HepG2 (cell line): ENCODE data around the gene HYAL1. TPM values are rescaled to one million over a fixed set of nuclear protein-coding genes. Genes with fewer than 3 reads are reported as not detected.

Experiments
- BRCA1 ChIP-seq: sonication (generic); formaldehyde crosslinking; IDR thresholded peaks from 2 replicates; pipeline ENCODE4 v1.4.0; 2020; ENCODE audit warnings: missing genetic modification reagents
- CEBPB ChIP-seq: IDR thresholded peaks from 2 replicates; pipeline ENCODE4 v1.6.1; 2011; ENCODE audit warnings: low read depth, low read length, improper control_type of control experiment, borderline replicate concordance
- HCFC1 ChIP-seq: fragments of 150-350 bp; IDR thresholded peaks from 2 replicates; pipeline ENCODE4 v1.6.1; 2014; ENCODE audit warnings: low read depth, low read length
- KDM3A ChIP-seq: IDR thresholded peaks from 2 replicates; pipeline ENCODE4 v1.6.1; 2018; ENCODE audit warnings: low read depth, missing compliant biosample characterization
- MED8 ChIP-seq: sonication (generic); formaldehyde crosslinking; IDR thresholded peaks from 2 replicates; pipeline ENCODE4 v1.8.1; 2023; ENCODE audit warnings: mild to moderate bottlenecking, missing genetic modification reagents; ENCODE audit not compliant: insufficient replicate concordance
- MXI1 ChIP-seq: IDR thresholded peaks from 3 replicates; pipeline ENCODE4 v1.6.1; 2012; ENCODE audit warnings: low read depth, low read length, inconsistent platforms, borderline replicate concordance
- NFIB ChIP-seq: sonication (generic); formaldehyde crosslinking; IDR thresholded peaks from 2 replicates; pipeline ENCODE4 v1.9.0; 2021; ENCODE audit warnings: missing genetic modification reagents, mild to moderate bottlenecking, borderline replicate concordance
- NR2F1 ChIP-seq, 2 experiments: fragments of 450-650 bp in 1 of 2; formaldehyde crosslinking in 1 of 2; IDR thresholded peaks; 2 replicates each; pipeline versions ENCODE4 v1.5.0 to v1.6.1; 2016 to 2020; ENCODE audit warnings: mild to moderate bottlenecking in 1 of 2, missing compliant biosample characterization in 1 of 2, missing genetic modification reagents in 1 of 2, moderate library complexity in 1 of 2
- RARA ChIP-seq: IDR thresholded peaks from 2 replicates; pipeline ENCODE4 v1.6.1; 2016; ENCODE audit warnings: missing genetic modification reagents, missing compliant biosample characterization
- RXRA ChIP-seq: sonication (generic); formaldehyde crosslinking; IDR thresholded peaks from 2 replicates; pipeline ENCODE4 v1.5.1; 2020; ENCODE audit warnings: missing genetic modification reagents
- SIN3A ChIP-seq: IDR thresholded peaks from 2 replicates; pipeline ENCODE4 v1.6.1; 2011; ENCODE audit warnings: low read depth, mild to moderate bottlenecking, control low read depth, low read length, borderline replicate concordance
- SRSF1 ChIP-seq: fragments of 200-400 bp; formaldehyde crosslinking; optimal IDR thresholded peaks from 2 replicates; pipeline ENCODE3; 2017; ENCODE audit warnings: mild to moderate bottlenecking, low read depth, low read length, moderate library complexity
- TRIM24 ChIP-seq: sonication (generic); formaldehyde crosslinking; IDR thresholded peaks from 2 replicates; pipeline ENCODE4 v1.8.0; 2022; ENCODE audit warnings: mild to moderate bottlenecking, missing genetic modification reagents
- ZNF3 ChIP-seq: IDR thresholded peaks from 2 replicates; pipeline ENCODE4 v1.7.0; 2017; ENCODE audit warnings: inconsistent platforms
- ZNF317 ChIP-seq: sonication (generic); formaldehyde crosslinking; IDR thresholded peaks from 2 replicates; pipeline ENCODE4 v1.5.0; 2020; ENCODE audit warnings: mild to moderate bottlenecking, missing genetic modification reagents
- ZNF329 ChIP-seq: sonication (generic); formaldehyde crosslinking; IDR thresholded peaks from 2 replicates; pipeline ENCODE4 v1.9.0; 2021; ENCODE audit warnings: low read depth, mild to moderate bottlenecking, missing genetic modification reagents
- ZNF354B ChIP-seq: sonication (generic); formaldehyde crosslinking; IDR thresholded peaks from 2 replicates; pipeline ENCODE4 v1.8.0; 2022; ENCODE audit warnings: mild to moderate bottlenecking, missing genetic modification reagents
- ZNF431 ChIP-seq: sonication (generic); formaldehyde crosslinking; IDR thresholded peaks from 2 replicates; pipeline ENCODE4 v1.9.0; 2022; ENCODE audit warnings: missing genetic modification reagents, low read depth, mild to moderate bottlenecking, borderline replicate concordance
- ZNF570 ChIP-seq: sonication (generic); formaldehyde crosslinking; IDR thresholded peaks from 2 replicates; pipeline ENCODE4 v1.4.0; 2020; ENCODE audit warnings: mild to moderate bottlenecking, missing genetic modification reagents, borderline replicate concordance
- ZNF672 ChIP-seq: sonication (generic); formaldehyde crosslinking; IDR thresholded peaks from 2 replicates; pipeline ENCODE4 v1.8.1; 2022; ENCODE audit warnings: missing genetic modification reagents
- ZNF7 ChIP-seq: IDR thresholded peaks from 2 replicates; pipeline ENCODE4 v1.6.1; 2016; ENCODE audit warnings: missing biosample characterization, missing genetic modification reagents
- polyA plus RNA-seq, 8 experiments: library from polyadenylated mRNA; depleted of rRNA in 3 of 8; stranded (reverse) in 7 of 8; unstranded in 1 of 8; fragments of >200 nt; fragmentation: Illumina TruSeq in 4 of 8; extraction: Trizol in 4 of 8; gene quantifications; 2 replicates each; pipeline versions ENCODE4 v1.2.1 to v1.2.3, GENCODE V29; 2011 to 2016; ENCODE audit warnings: low read depth in 4 of 8, missing spikeins in 1 of 8, mixed read lengths in 1 of 8; ENCODE audit not compliant: insufficient read depth in 1 of 8
- total RNA-seq, 5 experiments: library from RNA; depleted of rRNA; stranded (reverse); fragments of >200 nt; fragmentation: Illumina TruSeq; extraction: Trizol; gene quantifications; 2 replicates each; pipeline ENCODE4 v1.2.3, GENCODE V29; 2016; ENCODE audit warnings: low read depth in 1 of 5
- TF ChIP-seq, protein P1 (sequence below): sonication (generic); formaldehyde crosslinking; IDR thresholded peaks from 2 replicates; pipeline ENCODE4 v1.5.1; 2020; ENCODE audit warnings: missing genetic modification reagents, mild to moderate bottlenecking, borderline replicate concordance
- TF ChIP-seq, protein P2 (sequence below): sonication (generic); formaldehyde crosslinking; IDR thresholded peaks from 2 replicates; pipeline ENCODE4 v1.4.0; 2020; ENCODE audit warnings: missing genetic modification reagents
- TF ChIP-seq, protein P3 (sequence below): IDR thresholded peaks from 2 replicates; pipeline ENCODE4 v1.6.1; 2012; ENCODE audit warnings: low read depth, low read length, improper control_type of control experiment
- TF ChIP-seq, protein P4 (sequence below): sonication (generic); formaldehyde crosslinking; IDR thresholded peaks from 2 replicates; pipeline ENCODE4 v1.5.1; 2020; ENCODE audit warnings: mild to moderate bottlenecking, missing genetic modification reagents

The HYAL1 gene
- total and polyA plus RNA-seq, 2 of the 13 experiments (the other 11 are each of a cell fraction or from before 2014, with no cell fraction given) = 76.5 to 193 TPM

DNA sequence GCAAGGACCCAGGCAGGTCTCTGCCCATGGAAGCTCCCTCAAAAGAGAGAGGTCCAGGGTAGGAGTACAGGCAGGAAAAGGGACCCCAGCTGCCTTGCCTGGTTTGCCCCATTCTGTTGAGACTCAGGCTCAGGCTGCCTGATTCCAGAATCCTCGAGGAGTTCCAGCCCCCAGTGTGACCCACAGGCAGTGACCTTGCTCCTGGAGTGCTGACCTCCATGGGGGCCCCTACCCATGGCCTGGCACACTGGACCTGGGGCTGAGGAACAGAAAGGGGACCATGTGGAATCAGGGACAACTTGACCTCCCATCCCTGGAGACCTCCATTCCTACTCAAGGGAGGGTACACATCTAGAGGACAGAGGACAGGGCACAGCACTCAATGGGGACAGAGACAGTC is 37.8 kb downstream of the HYAL1 start (continued):
- TF ChIP-seq, protein P1, sequence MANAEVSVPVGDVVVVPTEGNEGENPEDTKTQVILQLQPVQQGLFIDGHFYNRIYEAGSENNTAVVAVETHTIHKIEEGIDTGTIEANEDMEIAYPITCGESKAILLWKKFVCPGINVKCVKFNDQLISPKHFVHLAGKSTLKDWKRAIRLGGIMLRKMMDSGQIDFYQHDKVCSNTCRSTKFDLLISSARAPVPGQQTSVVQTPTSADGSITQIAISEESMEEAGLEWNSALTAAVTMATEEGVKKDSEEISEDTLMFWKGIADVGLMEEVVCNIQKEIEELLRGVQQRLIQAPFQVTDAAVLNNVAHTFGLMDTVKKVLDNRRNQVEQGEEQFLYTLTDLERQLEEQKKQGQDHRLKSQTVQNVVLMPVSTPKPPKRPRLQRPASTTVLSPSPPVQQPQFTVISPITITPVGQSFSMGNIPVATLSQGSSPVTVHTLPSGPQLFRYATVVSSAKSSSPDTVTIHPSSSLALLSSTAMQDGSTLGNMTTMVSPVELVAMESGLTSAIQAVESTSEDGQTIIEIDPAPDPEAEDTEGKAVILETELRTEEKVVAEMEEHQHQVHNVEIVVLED (CRISPR knock-in tag) = 0 out of 2 replicates have a peak, but pooled peaks have one; percentile 34
- TF ChIP-seq ZNF3 (CRISPR knock-in tag) (no peak), ZNF317 (CRISPR knock-in tag) (no peak), CEBPB (no peak), ZNF672 (no peak), TRIM24 (CRISPR knock-in tag) (no peak), ZNF329 (CRISPR knock-in tag) (no peak), SIN3A (no peak), ZNF7 (CRISPR knock-in tag) (no peak), ZNF354B (CRISPR knock-in tag) (no peak), MED8 (CRISPR knock-in tag) (no peak), BRCA1 (CRISPR knock-in tag) (no peak), KDM3A (CRISPR knock-in tag) (no peak), SRSF1 (peak; percentile 4), NFIB (CRISPR knock-in tag) (no peak), RARA (CRISPR knock-in tag) (no peak), ZNF431 (CRISPR knock-in tag) (no peak), HCFC1 (no peak), NR2F1 (CRISPR knock-in tag; IDR thresholded peaks at IDR 0.05) (no peak), MXI1 (no peak), RXRA (no peak), ZNF570 (CRISPR knock-in tag) (no peak)
- TF ChIP-seq, protein P2, sequence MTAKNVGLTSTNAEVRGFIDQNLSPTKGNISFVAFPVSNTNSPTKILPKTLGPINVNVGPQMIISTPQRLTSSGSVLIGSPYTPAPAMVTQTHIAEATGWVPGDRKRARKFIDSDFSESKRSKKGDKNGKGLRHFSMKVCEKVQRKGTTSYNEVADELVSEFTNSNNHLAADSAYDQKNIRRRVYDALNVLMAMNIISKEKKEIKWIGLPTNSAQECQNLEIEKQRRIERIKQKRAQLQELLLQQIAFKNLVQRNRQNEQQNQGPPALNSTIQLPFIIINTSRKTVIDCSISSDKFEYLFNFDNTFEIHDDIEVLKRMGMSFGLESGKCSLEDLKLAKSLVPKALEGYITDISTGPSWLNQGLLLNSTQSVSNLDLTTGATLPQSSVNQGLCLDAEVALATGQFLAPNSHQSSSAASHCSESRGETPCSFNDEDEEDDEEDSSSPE (CRISPR knock-in tag) = no peak
- TF ChIP-seq, protein P3, sequence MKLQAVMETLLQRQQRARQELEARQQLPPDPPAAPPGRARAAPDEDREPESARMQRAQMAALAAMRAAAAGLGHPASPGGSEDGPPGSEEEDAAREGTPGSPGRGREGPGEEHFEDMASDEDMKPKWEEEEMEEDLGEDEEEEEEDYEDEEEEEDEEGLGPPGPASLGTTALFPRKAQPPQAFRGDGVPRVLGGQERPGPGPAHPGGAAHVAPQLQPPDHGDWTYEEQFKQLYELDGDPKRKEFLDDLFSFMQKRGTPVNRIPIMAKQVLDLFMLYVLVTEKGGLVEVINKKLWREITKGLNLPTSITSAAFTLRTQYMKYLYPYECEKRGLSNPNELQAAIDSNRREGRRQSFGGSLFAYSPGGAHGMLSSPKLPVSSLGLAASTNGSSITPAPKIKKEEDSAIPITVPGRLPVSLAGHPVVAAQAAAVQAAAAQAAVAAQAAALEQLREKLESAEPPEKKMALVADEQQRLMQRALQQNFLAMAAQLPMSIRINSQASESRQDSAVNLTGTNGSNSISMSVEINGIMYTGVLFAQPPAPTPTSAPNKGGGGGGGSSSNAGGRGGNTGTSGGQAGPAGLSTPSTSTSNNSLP = no peak
- TF ChIP-seq, protein P4, sequence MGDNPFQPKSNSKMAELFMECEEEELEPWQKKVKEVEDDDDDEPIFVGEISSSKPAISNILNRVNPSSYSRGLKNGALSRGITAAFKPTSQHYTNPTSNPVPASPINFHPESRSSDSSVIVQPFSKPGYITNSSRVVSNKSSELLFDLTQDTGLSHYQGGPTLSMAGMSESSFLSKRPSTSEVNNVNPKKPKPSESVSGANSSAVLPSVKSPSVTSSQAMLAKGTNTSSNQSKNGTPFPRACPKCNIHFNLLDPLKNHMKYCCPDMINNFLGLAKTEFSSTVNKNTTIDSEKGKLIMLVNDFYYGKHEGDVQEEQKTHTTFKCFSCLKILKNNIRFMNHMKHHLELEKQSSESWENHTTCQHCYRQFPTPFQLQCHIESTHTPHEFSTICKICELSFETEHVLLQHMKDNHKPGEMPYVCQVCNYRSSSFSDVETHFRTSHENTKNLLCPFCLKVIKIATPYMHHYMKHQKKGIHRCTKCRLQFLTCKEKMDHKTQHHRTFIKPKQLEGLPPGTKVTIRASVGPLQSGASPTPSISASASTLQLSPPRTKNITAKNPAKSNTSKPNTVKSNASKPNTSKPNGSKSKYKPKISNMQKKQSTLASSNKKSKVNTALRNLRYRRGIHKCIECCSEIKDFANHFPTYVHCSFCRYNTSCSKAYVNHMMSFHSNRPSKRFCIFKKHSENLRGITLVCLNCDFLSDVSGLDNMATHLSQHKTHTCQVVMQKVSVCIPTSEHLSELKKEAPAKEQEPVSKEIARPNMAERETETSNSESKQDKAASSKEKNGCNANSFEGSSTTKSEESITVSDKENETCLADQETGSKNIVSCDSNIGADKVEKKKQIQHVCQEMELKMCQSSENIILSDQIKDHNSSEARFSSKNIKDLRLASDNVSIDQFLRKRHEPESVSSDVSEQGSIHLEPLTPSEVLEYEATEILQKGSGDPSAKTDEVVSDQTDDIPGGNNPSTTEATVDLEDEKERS = no peak
